Limb (tissue), 2 donors: ENCODE measurements around the gene TANC1.

Source experiments
- DNase-seq, 2 donors: peaks; one replicate each; pipeline ENCODE4 v3.0.0-alpha.2; 2016; ENCODE audit errors: extremely low spot score in 2 of 2

Gene TANC1

GRCh38 chr2:159054985-159055384, 86.5 kb downstream of the TANC1 start:
- no peak for DNase-seq

GRCh38 chr2:159060518-159060917, 92.1 kb downstream of the TANC1 start:
- no peak for DNase-seq

GRCh38 chr2:159063677-159064076, 95.2 kb downstream of the TANC1 start:
- DNase-seq, result no peak

- DNase-seq, result no peak
These were observed 96.2 kb downstream of the TANC1 start for GRCh38 chr2:159064446-159065301.

GRCh38 chr2:159065313-159065712, 96.9 kb downstream of the TANC1 start:
- DNase-seq, result no peak

- DNase-seq, result no peak
These were observed 97.5 kb downstream of the TANC1 start for GRCh38 chr2:159065891-159066290.

- no peak for DNase-seq
These were observed 98.2 kb downstream of the TANC1 start for GRCh38 chr2:159066541-159067156.

- DNase-seq, result no peak
These were observed 99.5 kb downstream of the TANC1 start for GRCh38 chr2:159067971-159068370.

GRCh38 chr2:159069229-159069628, 100.8 kb downstream of the TANC1 start:
- DNase-seq, result no peak

GRCh38 chr2:159070235-159070634, 101.8 kb downstream of the TANC1 start:
- DNase-seq, result no peak

- no peak for DNase-seq
These were observed 102.9 kb downstream of the TANC1 start for GRCh38 chr2:159071190-159071915.

GRCh38 chr2:159072795-159073194, 104.4 kb downstream of the TANC1 start:
- no peak for DNase-seq

GRCh38 chr2:159073256-159073655, 104.8 kb downstream of the TANC1 start:
- no peak for DNase-seq

- DNase-seq, result no peak
These were observed 106.2 kb downstream of the TANC1 start for GRCh38 chr2:159074605-159075004.

GRCh38 chr2:159075727-159076126, 107.3 kb downstream of the TANC1 start:
- DNase-seq, result no peak

- no peak for DNase-seq
These were observed 107.8 kb downstream of the TANC1 start for GRCh38 chr2:159076241-159076640.

GRCh38 chr2:159077869-159078268, 109.4 kb downstream of the TANC1 start:
- no peak for DNase-seq

- no peak for DNase-seq
These were observed 110.0 kb downstream of the TANC1 start for GRCh38 chr2:159078443-159078842.

- DNase-seq, result no peak
These were observed 112.2 kb downstream of the TANC1 start for GRCh38 chr2:159080641-159081040.

- no peak for DNase-seq
These were observed 113.7 kb downstream of the TANC1 start for GRCh38 chr2:159082119-159082518.

GRCh38 chr2:159084384-159085370, 116.2 kb downstream of the TANC1 start:
- DNase-seq, result no peak
